BLaER1 (cell line): Measurements from ENCODE around the gene SMARCB1.

Experiments
- H3K27ac ChIP-seq: shearing (Covaris generic); formaldehyde crosslinking; 2 replicates; pipeline ENCODE4 v1.8.1; 2022
- H3K27me3 ChIP-seq: shearing (Covaris generic); formaldehyde crosslinking; 2 replicates; pipeline ENCODE4 v1.8.1; 2022
- H3K36me3 ChIP-seq: shearing (Covaris generic); formaldehyde crosslinking; 2 replicates; pipeline ENCODE4 v1.8.1; 2022
- H3K4me1 ChIP-seq: shearing (Covaris generic); formaldehyde crosslinking; 2 replicates; pipeline ENCODE4 v1.8.1; 2022
- H3K4me2 ChIP-seq: shearing (Covaris generic); formaldehyde crosslinking; 2 replicates; pipeline ENCODE4 v1.8.1; 2022
- H3K4me3 ChIP-seq: shearing (Covaris generic); formaldehyde crosslinking; 2 replicates; pipeline ENCODE4 v1.8.1; 2022
- H3K9ac ChIP-seq: shearing (Covaris generic); formaldehyde crosslinking; 2 replicates; pipeline ENCODE4 v1.8.1; 2022
- H3K9me3 ChIP-seq: shearing (Covaris generic); formaldehyde crosslinking; 2 replicates; pipeline ENCODE4 v1.8.1; 2022
- H4K20me1 ChIP-seq: shearing (Covaris generic); formaldehyde crosslinking; 2 replicates; pipeline ENCODE4 v1.8.1; 2022
- Cebpa-rat ChIP-seq: shearing (Covaris generic); IDR thresholded peaks from 2 replicates; pipeline ENCODE4 v1.8.1; 2022

SMARCB1 gene

GRCh38 chr22:23778577-23778900, 8.2 kb upstream of the SMARCB1 start:
- no peak overlapping the region for H3K9ac ChIP-seq
- no peak overlapping the region for H3K4me2 ChIP-seq
- no peaks in the 10 kb centered on the region for H3K27me3 ChIP-seq
- 0 out of 2 replicates have a peak overlapping the region, but pooled peaks have one; percentile 63 for H3K27ac ChIP-seq
- H3K9me3 ChIP-seq: no peaks in the 10 kb centered on the region
- H3K36me3 ChIP-seq: peaks cover 50% of the 10 kb centered on the region
- H3K4me1 ChIP-seq: peaks cover 78% of the 10 kb centered on the region
- H4K20me1 ChIP-seq: peaks cover 6% of the 10 kb centered on the region
- no peak for TF ChIP-seq Cebpa-rat
- H3K4me3 ChIP-seq: no peak overlapping the region

DNA sequence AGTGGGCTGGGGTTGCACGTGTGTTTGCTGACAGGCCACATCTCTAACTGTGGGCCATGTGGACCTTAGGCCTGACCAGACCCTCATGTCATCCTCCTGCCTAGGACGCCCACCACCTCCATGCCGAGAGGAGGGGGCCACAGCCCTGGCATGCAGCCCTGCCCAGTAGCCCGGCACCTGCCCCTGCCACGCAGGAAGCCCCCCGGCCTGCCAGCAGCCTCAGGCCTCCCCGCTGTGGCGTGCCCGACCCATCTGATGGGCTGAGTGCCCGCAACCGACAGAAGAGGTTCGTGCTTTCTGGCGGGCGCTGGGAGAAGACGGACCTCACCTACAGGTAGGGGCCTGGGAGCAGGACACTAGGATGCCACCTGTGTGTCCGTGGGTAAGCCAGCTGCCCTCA, 7.7 kb upstream of the SMARCB1 start:
- Histone ChIP-seq H3K9me3 (no peaks in the 10 kb centered on the region), H4K20me1 (peaks cover 6% of the 10 kb centered on the region), H3K9ac (no peak overlapping the region), H3K27ac (no peak overlapping the region), H3K36me3 (peaks cover 52% of the 10 kb centered on the region), H3K4me2 (no peak overlapping the region), H3K27me3 (no peaks in the 10 kb centered on the region), H3K4me3 (no peak overlapping the region), H3K4me1 (peaks cover 78% of the 10 kb centered on the region)
- TF ChIP-seq Cebpa-rat: no peak

DNA sequence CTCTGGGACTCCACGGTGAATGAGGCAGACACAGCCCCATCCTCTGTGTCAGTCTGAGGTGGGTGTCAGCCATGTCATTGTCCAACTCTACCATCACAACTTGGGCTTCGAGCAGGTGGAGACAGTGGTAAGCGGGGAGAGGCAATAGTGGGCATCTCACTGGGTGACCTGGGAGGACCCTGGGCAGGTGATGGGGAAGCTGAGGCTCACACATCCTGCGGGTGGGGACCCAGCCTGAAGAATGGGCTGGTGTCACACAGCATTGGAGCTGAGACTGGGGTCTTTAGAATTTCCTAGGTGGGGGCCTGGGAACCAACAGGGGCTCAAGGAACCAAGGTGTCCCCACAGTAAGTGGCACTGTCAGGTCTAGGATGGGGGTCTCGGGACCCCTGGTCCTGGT, 7.0 kb upstream of the SMARCB1 start:
- peaks cover 78% of the 10 kb centered on the region for H3K4me1 ChIP-seq
- H3K9me3 ChIP-seq: no peaks in the 10 kb centered on the region
- peaks cover 52% of the 10 kb centered on the region for H3K36me3 ChIP-seq
- H3K9ac ChIP-seq: no peak overlapping the region
- H3K27me3 ChIP-seq: no peaks in the 10 kb centered on the region
- H3K4me2 ChIP-seq: no peak overlapping the region
- no peak overlapping the region for H3K4me3 ChIP-seq
- peaks cover 6% of the 10 kb centered on the region for H4K20me1 ChIP-seq
- TF ChIP-seq Cebpa-rat: no peak
- H3K27ac ChIP-seq: no peak overlapping the region

- TF ChIP-seq Cebpa-rat: no peak
- Histone ChIP-seq H3K27me3 (no peaks in the 10 kb centered on the region), H3K36me3 (peaks cover 52% of the 10 kb centered on the region), H3K4me3 (no peak overlapping the region), H4K20me1 (peaks cover 6% of the 10 kb centered on the region), H3K4me2 (no peak overlapping the region), H3K27ac (no peak overlapping the region), H3K9ac (no peak overlapping the region), H3K4me1 (peaks cover 78% of the 10 kb centered on the region), H3K9me3 (no peaks in the 10 kb centered on the region)
Observed at GRCh38 chr22:23780146-23780748, 6.5 kb upstream of the SMARCB1 start.

GRCh38 chr22:23781065-23781464, 5.7 kb upstream of the SMARCB1 start:
- no peaks in the 10 kb centered on the region for H3K9me3 ChIP-seq
- H4K20me1 ChIP-seq: peaks cover 4% of the 10 kb centered on the region
- H3K4me2 ChIP-seq: no peak overlapping the region
- peaks cover 52% of the 10 kb centered on the region for H3K36me3 ChIP-seq
- peaks cover 78% of the 10 kb centered on the region for H3K4me1 ChIP-seq
- no peak for TF ChIP-seq Cebpa-rat
- H3K9ac ChIP-seq: peak overlapping the region; percentile 6; the same call in 1 of the 2 replicates
- no peak overlapping the region for H3K4me3 ChIP-seq
- no peaks in the 10 kb centered on the region for H3K27me3 ChIP-seq
- peak overlapping the region; percentile 30; the same call in 1 of the 2 replicates for H3K27ac ChIP-seq

GRCh38 chr22:23781511-23782183, 5.1 kb upstream of the SMARCB1 start:
- Histone ChIP-seq H3K4me2 (0 out of 2 replicates have a peak overlapping the region, but pooled peaks have one; percentile 84), H3K9me3 (no peaks in the 10 kb centered on the region), H3K36me3 (peaks cover 52% of the 10 kb centered on the region), H3K4me3 (no peak overlapping the region), H3K27me3 (no peaks in the 10 kb centered on the region), H3K27ac (peak overlapping the region; percentile 100), H3K9ac (peak overlapping the region; percentile 6; the same call in 1 of the 2 replicates), H4K20me1 (no peaks in the 10 kb centered on the region), H3K4me1 (peaks cover 78% of the 10 kb centered on the region)
- TF ChIP-seq Cebpa-rat: no peak

- Histone ChIP-seq H3K27me3 (no peaks in the 10 kb centered on the region), H3K9ac (0 out of 2 replicates have a peak overlapping the region, but pooled peaks have one; percentile 52), H3K27ac (peak overlapping the region; percentile 100), H4K20me1 (peaks cover under 1% of the 10 kb centered on the region; the same call in 1 of the 2 replicates), H3K4me1 (peaks cover 72% of the 10 kb centered on the region), H3K4me3 (no peak overlapping the region), H3K9me3 (no peaks in the 10 kb centered on the region), H3K36me3 (peaks cover 52% of the 10 kb centered on the region), H3K4me2 (0 out of 2 replicates have a peak overlapping the region, but pooled peaks have one; percentile 84)
- no peak for TF ChIP-seq Cebpa-rat
Observed at GRCh38 chr22:23782252-23782651, 4.5 kb upstream of the SMARCB1 start.

- Histone ChIP-seq H3K27ac (peak overlapping the region; percentile 100), H4K20me1 (peaks cover 5% of the 10 kb centered on the region), H3K27me3 (no peaks in the 10 kb centered on the region), H3K9me3 (no peaks in the 10 kb centered on the region), H3K4me2 (peak overlapping the region; percentile 84), H3K36me3 (peaks cover 52% of the 10 kb centered on the region), H3K4me3 (no peak overlapping the region), H3K9ac (peak overlapping the region; percentile 52), H3K4me1 (peaks cover 68% of the 10 kb centered on the region)
- TF ChIP-seq Cebpa-rat: no peak
Observed at GRCh38 chr22:23782703-23783102, 4.1 kb upstream of the SMARCB1 start.

GRCh38 chr22:23783265-23784150, 3.3 kb upstream of the SMARCB1 start:
- peak overlapping the region; percentile 100 for H3K27ac ChIP-seq

More at GRCh38 chr22:23783265-23784150, 3.3 kb upstream of the SMARCB1 start:
- H3K4me1 ChIP-seq: peaks cover 68% of the 10 kb centered on the region
- H3K9ac ChIP-seq: peak overlapping the region; percentile 52
- peak overlapping the region; percentile 84 for H3K4me2 ChIP-seq
- peaks cover 13% of the 10 kb centered on the region for H4K20me1 ChIP-seq
- H3K4me3 ChIP-seq: 0 out of 2 replicates have a peak overlapping the region, but pooled peaks have one; percentile 38
- H3K36me3 ChIP-seq: peaks cover 55% of the 10 kb centered on the region
- TF ChIP-seq Cebpa-rat: no peak
- no peaks in the 10 kb centered on the region for H3K9me3 ChIP-seq
- no peaks in the 10 kb centered on the region for H3K27me3 ChIP-seq
